BE2C (cell line): ENCODE data around the gene RBM38.

Experiments used
- DNase-seq: peaks from one replicate; pipeline ENCODE4 v3.0.0-alpha.2; 2020
- H3K27me3 ChIP-seq: fragments of 250-450 bp; sonication (Bioruptor Pico); 2 replicates; pipeline ENCODE4 v1.5.1; 2020; ENCODE audit warnings: mild to moderate bottlenecking
- H3K36me3 ChIP-seq: fragments of 250-450 bp; sonication (Bioruptor Pico); 2 replicates; pipeline ENCODE4 v1.5.1; 2020; ENCODE audit warnings: mild to moderate bottlenecking
- H3K4me1 ChIP-seq: fragments of 250-450 bp; sonication (Bioruptor Pico); 2 replicates; pipeline ENCODE4 v1.5.1; 2020
- H3K4me3 ChIP-seq: 2 replicates; pipeline ENCODE4 v1.5.1; 2011; ENCODE audit warnings: low read depth, low read length
- H3K9me3 ChIP-seq: fragments of 250-450 bp; sonication (Bioruptor Pico); 2 replicates; pipeline ENCODE4 v1.5.1; 2020
- CTCF ChIP-seq: IDR thresholded peaks from 2 replicates; pipeline ENCODE4 v1.5.1; 2012; ENCODE audit warnings: mild to moderate bottlenecking, low read depth, low read length

The RBM38 gene

DNA sequence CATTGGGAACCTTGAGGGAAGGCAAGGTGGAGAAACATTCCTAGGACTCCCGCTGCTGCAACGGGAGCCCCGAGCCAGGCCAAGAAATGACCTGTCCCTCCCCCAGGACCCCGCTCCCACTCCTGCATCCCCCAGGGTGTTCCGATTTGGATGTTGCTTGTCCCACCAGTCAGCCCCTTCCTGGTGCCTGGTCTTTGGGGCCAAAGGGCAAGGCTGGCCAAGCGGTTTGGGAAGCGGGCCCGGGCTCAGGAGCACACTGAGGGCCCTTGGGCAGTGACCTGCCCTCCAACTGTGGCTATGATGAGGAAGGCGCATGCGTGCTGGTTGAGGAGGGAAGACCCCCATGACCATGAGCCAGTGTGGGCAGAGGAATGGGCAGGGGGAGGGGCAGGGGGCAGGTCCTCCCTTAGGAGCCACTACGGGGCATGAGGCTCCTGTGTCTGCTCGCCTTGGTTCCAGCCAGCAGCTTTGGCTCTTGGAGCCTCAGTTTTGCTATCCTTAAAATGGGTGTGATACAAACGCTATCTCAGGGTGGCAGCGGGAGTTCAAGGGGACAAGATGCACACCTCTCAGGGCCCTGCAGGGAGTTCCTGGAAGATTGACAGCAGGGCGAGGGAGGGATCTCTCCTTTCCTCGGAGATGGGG, 50.4 kb downstream of the RBM38 start:
- no peak for DNase-seq
- H3K36me3 ChIP-seq = no peaks in the 10 kb centered on the region
- H3K4me3 ChIP-seq = no peak overlapping the region
- H3K27me3 ChIP-seq = no peaks in the 10 kb centered on the region
- no peak for TF ChIP-seq CTCF
- peaks cover 12% of the 10 kb centered on the region for H3K4me1 ChIP-seq
- 0 out of 2 replicates have a peak, but pooled peaks cover 3% of the 10 kb centered on the region for H3K9me3 ChIP-seq

- no peak for TF ChIP-seq CTCF
- H3K9me3 ChIP-seq = 0 out of 2 replicates have a peak, but pooled peaks cover 3% of the 10 kb centered on the region
- H3K27me3 ChIP-seq = no peaks in the 10 kb centered on the region
- no peaks in the 10 kb centered on the region for H3K36me3 ChIP-seq
- H3K4me1 ChIP-seq = peaks cover 12% of the 10 kb centered on the region
- no peak overlapping the region for H3K4me3 ChIP-seq
- no peak for DNase-seq
These were observed 51.1 kb downstream of the RBM38 start for GRCh38 chr20:57442158-57442887.

DNA sequence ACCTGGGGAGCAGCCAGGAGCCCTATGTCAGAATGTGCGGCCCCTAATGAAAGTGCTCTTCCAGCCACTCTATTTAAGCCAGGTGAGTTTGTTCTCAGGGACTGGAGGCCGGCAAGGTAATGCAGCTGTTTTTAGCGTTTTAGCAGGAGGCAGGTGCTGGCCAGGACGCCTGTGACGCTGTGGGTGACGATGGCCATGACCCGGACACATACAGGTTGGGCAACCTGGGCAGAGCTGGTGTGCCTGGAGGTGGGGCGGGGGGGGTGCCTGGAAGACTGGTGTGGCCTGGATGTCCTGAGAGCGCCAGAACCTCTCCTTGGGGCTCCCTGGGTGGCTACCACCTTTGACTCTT, 51.7 kb downstream of the RBM38 start:
- no peak for DNase-seq
- Histone ChIP-seq H3K4me3 (no peak overlapping the region), H3K27me3 (no peaks in the 10 kb centered on the region), H3K9me3 (no peaks in the 10 kb centered on the region), H3K36me3 (no peaks in the 10 kb centered on the region), H3K4me1 (peaks cover 12% of the 10 kb centered on the region)
- TF ChIP-seq CTCF = no peak

- no peak for TF ChIP-seq CTCF
- Histone ChIP-seq H3K36me3 (no peaks in the 10 kb centered on the region), H3K4me1 (peaks cover 12% of the 10 kb centered on the region), H3K9me3 (no peaks in the 10 kb centered on the region), H3K4me3 (no peak overlapping the region), H3K27me3 (no peaks in the 10 kb centered on the region)
- DNase-seq = no peak
These were observed 52.4 kb downstream of the RBM38 start for GRCh38 chr20:57443349-57444265.

DNA sequence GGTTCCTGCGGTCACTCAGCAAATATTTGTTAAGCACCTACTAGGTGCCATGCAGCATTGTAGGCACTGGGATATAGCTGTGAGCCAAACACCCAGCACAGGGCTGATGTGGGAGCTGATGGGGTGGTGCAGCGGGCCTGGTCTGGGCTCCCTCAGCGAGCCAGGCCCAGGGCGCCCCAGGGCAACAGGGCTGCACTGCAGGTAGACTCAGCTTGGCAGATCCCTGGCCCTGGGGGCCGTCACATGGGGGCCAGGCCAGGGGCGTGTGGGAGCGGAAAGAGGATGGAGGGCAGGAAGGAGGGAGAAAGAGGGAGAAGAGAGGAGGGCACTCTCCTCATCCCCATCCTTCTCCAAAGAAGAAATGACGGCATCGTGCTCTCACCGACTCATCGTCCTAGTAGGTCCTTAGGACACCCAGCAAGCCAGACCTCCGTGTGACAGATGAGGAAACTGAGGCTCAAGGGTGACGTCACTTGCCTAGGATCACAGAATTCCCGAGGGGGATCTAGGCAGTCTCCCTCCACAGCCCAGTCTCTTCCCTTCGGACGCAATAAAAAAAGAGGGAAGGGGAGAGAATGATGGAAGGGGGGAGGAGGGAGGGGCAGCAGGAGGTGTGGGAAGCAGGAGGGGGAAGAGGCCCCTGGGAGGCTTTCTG, 53.3 kb downstream of the RBM38 start:
- DNase-seq = no peak
- H3K36me3 ChIP-seq = no peaks in the 10 kb centered on the region
- H3K4me1 ChIP-seq = peaks cover 12% of the 10 kb centered on the region
- H3K27me3 ChIP-seq = no peaks in the 10 kb centered on the region
- H3K4me3 ChIP-seq = no peak overlapping the region
- TF ChIP-seq CTCF = no peak
- no peaks in the 10 kb centered on the region for H3K9me3 ChIP-seq
